NCI-H226 (cell line): Measurements from ENCODE around the gene SIVA1.
"Not testable (repeated sequence)": the region's sequence is repeated elsewhere in the genome, so short reads cannot be mapped to it uniquely, and the experiment has no call there.

Source experiments
- DNase-seq: peaks from one replicate; pipeline ENCODE4 v3.0.0-alpha.2; 2015

The SIVA1 gene

GRCh38 chr14:104734991-104735779 is 17.8 kb upstream of the SIVA1 start:
- DNase-seq: no peak

DNA sequence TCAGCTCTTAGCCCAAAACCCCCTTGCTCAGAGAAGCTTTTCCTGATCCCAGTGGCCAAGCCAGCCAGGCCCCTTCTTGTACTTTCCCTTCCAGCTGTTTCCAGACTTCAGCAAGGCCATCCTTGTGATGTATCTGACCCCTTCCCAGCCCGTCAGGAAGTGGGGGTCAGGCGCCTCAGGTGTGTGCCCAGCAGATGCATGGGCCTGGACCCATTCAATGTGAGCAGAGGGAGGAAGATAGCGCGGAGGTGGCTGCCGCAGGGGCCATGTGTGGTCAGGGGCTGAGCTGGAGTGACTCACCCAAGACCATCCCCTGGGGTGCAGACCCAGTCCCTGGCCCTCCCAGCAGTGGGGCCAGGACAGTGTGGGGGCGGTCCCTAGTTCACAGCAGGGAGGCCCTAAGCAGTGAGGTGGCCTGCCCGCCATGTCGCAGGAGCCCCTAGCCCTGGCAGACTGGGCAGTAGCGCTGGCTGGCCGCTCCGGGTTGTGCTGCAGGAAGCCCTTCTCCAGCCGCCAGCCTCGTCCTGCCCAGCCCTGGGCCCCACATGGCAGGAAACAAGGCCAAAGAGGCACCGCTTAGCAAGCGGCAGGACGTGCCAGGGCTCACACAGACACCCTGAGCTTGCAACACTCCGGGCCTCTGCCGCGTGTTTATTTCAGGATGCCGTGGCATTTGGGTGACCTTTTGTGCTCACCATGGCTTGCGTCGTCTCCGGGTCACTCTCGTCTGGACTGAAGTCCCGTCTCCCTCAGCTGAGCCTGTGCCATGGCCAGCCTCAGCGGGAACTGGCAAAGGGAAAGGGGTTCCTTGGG is 16.9 kb upstream of the SIVA1 start:
- DNase-seq: no peak

DNA sequence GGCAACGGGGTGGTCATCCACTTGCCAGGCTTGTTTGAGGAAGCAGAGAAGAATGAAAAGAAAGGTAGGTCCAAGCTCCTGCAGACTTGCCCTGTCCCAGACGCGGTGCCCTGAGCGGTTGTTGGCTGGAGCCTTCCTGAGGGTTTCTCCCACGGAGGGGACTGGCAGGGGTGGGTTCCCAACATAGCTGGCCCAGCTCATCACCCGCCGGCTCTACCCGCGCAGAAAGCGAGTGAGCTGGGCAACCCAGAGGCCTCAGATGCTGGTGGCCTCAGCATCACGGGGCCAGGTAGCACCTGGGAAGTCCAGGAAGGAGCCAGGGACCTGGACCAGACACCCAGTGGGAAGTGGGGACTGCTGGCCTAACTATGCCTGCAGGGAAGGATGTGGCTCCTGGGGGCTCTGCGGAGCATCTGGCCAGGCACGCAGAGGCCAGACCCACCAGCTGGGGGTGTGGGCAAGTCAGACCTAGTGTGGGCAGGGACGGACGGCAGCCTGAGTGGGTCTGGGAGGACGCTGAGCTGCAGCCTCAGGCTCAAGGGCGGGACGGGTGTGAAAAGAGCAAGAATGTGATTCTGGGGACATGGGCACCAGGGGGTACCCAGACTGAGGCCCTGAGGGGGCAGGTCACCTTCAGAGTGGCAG is 14.4 kb upstream of the SIVA1 start:
- DNase-seq: no peak

DNA sequence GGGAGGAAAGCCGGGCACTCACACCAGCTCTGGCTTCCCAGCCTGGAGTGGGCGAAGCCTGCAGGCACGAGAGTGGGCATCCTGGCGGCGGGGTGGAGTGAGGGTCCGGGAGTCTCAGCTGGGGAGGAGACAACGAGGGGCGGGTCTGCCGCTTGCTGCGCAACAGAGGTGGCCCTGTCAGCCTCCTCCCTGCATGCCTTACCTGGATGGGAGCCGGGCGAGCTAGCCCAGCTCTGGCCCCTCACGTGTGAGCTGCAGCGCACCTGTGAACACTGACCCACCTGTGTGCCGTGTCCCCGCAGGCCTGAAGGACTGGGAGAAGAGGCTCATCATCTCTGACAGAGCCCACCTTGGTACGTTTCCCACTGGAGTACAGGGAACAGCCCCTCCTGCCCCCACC is 13.9 kb upstream of the SIVA1 start:
- DNase-seq: no peak

DNA sequence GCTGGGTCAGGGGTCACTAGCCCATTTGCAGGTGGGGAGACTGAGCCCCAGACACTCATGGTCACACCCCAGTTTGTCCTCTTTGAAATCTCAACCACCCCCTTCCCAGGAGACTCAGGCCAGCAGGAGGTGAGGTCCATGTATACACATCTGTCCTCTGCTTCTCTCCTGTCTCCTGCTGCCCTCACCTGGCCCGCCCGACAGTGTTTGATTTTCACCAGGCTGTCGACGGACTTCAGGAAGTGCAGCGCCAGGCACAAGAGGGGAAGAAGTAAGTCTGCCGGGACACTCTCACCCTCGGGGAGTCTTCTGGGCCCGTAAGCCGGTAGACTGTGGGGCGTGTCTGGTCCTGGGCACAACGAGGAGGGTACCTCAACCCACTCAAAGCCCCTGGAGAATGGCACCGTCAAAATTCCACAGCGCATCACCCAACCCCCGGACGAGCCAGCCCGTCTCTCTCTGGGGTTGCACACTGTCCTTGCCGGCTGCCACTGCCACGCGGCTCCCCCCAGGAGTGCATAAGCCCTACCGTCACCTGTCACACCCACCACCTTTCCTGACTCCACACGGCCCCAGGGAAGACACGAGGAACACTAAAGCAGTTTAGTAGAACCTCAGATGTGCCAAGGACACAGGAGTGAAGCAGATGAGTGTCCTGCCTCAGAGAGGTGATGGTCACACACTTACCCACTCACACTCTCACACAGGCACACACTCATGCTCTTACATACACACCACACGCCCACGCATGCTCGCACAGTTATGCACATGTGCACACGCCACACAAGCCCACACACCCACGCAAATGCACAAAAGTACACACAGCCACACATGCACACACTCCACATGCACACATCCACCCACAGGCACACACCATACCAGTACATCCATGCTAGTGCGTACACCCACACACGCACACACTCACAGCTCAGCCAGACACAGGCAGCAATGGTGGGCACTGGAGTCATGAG is 13.1 kb upstream of the SIVA1 start:
- no peak for DNase-seq

DNA sequence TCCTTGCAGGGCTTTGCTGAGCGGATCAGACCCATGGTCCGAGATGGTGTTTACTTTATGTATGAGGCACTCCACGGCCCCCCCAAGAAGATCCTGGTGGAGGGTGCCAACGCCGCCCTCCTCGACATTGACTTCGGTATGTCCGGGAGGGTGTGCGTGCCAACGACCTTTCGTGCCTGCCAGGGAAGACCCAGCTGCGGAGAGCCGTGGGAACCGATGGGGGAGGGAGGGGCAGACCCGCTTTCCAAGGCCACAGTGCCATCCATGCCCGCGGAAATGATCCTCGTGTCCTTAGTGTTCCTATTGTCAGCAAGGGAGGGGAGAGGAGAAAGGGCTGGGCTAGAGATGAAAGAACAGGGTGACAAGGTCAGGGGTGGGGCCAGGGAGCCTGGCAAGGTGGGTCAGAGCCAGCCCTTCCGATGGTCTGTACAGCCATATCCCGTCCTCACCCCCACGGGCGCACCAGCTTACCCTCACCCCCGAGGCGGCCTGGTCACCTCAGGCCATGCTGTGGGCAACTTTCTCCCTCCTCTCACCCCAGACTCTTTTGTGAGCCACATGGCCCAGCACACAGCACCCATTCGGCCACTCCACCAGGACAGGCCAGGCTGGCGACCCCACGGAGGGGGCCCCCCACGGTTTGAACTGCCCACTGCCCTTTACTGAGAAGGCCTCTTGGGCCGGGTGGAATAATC is 11.7 kb upstream of the SIVA1 start:
- DNase-seq: no peak

GRCh38 chr14:104741803-104742251 is 11.1 kb upstream of the SIVA1 start:
- no peak for DNase-seq

GRCh38 chr14:104742586-104743455 is 10.1 kb upstream of the SIVA1 start:
- DNase-seq: no peak

GRCh38 chr14:104743461-104744380 is 9.2 kb upstream of the SIVA1 start:
- peak; percentile 28 for DNase-seq

- no peak for DNase-seq
Observed at GRCh38 chr14:104744484-104744883, 8.5 kb upstream of the SIVA1 start.

DNA sequence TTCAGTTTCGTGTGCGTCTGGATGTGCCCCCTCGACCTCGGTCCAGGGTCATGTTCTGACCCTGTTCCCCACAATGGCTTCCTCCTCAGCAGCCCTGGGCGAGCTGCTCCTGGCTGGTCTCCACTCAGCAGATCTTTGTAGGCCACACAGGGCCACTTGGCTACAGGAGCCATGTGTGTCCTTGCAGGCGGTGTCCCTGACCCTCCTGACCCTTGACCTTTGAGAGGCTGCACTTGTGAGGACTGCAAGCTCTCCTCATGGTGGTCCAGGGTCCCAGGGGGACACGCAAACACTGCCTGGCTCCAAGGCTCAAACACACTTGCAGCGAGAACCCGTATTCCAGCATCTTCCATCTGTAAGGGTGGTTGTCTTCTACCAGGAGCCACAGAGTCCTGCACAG is 7.5 kb upstream of the SIVA1 start:
- DNase-seq: no peak

DNA sequence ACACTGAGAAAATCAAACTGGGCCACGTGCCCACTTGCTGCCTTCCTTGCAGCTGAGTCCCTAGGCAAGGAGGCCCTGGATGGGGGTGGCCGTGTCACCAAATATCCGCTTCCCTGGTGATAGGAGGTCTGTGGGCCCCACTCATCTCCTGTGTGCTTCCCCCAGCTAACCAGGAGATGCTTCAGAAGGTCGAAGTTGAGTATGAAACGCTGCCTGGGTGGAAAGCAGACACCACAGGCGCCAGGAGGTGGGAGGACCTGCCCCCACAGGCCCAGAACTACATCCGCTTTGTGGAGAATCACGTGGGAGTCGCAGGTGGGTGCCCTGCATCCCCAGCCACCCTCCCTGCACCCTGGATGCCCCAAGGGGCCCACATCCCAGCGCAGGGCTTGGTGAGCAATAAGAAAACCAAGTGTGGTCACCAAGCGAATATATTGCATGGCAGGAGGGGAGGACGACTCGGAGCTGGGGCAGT is 6.8 kb upstream of the SIVA1 start:
- DNase-seq: no peak

DNA sequence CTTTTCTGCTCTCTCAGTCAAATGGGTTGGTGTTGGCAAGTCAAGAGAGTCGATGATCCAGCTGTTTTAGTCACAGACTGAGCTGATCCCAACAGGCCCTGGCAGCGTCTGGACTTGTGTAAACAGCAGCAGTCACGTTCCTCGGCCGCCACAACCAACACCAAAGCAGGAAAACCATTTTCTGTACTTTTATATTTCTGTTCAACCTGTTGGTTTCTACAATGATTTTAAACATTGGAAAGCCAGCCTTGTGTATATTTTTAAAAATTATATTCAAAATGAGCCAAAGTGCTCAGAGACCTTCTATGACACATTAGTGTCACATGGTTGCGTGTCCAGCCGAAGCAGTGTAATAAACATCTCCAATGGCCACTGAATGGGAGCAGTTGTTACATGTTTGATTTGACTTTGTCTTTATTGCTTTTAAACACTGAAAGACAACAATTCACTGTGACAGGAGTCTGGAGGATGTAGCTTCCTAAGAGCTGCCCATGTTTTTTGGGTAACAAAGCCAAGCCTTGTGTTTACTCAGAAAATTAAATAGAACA is 5.9 kb upstream of the SIVA1 start:
- no peak for DNase-seq

GRCh38 chr14:104747876-104748275 is 5.1 kb upstream of the SIVA1 start:
- no peak for DNase-seq

GRCh38 chr14:104749111-104749649 is 3.8 kb upstream of the SIVA1 start:
- peak; percentile 26 for DNase-seq

DNA sequence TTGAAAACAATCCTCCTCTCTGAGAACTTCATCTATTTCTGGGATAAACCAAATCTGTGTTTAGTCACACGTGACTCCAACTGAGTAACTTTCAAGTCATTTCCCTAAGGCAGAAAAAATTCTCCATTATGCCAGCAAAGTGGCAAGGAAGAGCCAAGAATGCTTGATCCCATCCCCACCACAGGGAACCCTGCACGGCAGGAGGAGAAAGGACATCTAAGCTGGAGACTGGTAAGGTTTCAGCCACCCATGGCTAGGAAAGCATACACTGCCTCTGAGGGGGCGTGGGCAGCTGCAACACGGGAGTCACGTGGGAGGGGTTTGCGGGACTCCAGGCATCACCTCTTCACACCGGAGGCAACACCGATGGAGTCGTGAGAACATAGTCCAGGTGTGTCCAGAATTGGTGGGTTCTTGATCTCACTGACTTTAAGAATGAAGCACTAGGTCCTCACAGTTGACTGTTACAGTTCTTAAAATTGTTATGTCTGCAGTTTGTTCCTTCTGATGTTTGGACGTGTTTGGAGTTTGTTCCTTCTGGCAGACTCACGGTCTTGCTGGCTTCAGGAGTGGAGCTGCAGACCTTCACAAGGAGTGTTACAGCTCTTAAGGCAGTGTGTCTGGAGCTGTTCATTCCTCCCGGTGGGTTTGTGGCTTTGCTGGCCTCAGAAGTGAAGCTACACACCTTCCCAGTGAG is 2.7 kb upstream of the SIVA1 start:
- DNase-seq: no peak

- DNase-seq: not testable (repeated sequence)
Observed at GRCh38 chr14:104750753-104751057, 2.2 kb upstream of the SIVA1 start.
